Uterus (tissue), 4 donors: Measurements from ENCODE around the gene NEURL1. TPM values are rescaled to one million over a fixed set of nuclear protein-coding genes. Genes with fewer than 3 reads are reported as not detected.

Source experiments
- DNase-seq, 2 donors: peaks; one replicate each; pipeline ENCODE4 v3.0.0-alpha.2; 2019 to 2020
- H3K27ac ChIP-seq, 2 donors: fragments of 200-600 bp; sonication (generic); 1 replicate in 1 of 2; 2 replicates in 1 of 2; pipeline ENCODE4 v1.5.1; 2016 to 2018
- H3K27me3 ChIP-seq, 2 donors: fragments of 200-600 bp; sonication (generic); one replicate each; pipeline ENCODE4 v1.5.1; 2018 to 2019; ENCODE audit warnings: control low read depth in 1 of 2
- H3K36me3 ChIP-seq, 2 donors: fragments of 200-600 bp; sonication (generic); one replicate each; pipeline ENCODE4 v1.5.1; 2019; ENCODE audit warnings: control low read depth in 1 of 2
- H3K4me1 ChIP-seq, 2 donors: fragments of 200-600 bp; sonication (generic); one replicate each; pipeline ENCODE4 v1.5.1; 2018 to 2019; ENCODE audit warnings: control low read depth in 1 of 2
- H3K4me3 ChIP-seq, 2 donors: fragments of 200-600 bp; sonication (generic); 1 replicate in 1 of 2; 2 replicates in 1 of 2; pipeline ENCODE4 v1.5.1; 2018 to 2019; ENCODE audit warnings: mild to moderate bottlenecking in 1 of 2
- H3K9me3 ChIP-seq, 2 donors: fragments of 200-600 bp; sonication (generic); one replicate each; pipeline ENCODE4 v1.5.1; 2019; ENCODE audit warnings: control low read depth in 1 of 2
- POLR2A ChIP-seq, 2 donors: fragments of 450-650 bp; IDR thresholded peaks; one replicate each; pipeline ENCODE4 v1.6.1; 2016; ENCODE audit warnings: antibody characterized with exemption in 2 of 2, mild to moderate bottlenecking in 1 of 2, moderate library complexity in 1 of 2
- intact Hi-C: fragments of 100-400 bp; cut with DNase I; formaldehyde crosslinking; loops from one replicate; pipeline ENCODE4 v1.15.1; 2023; ENCODE audit warnings: low total_unique reads
- total RNA-seq, 4 donors: library from RNA; depleted of rRNA in 3 of 4; stranded (reverse); fragments of >200 nt in 3 of 4; gene quantifications; one replicate each; pipeline versions ENCODE4 v1.1.0 to v1.2.4, GENCODE V29; 2014 to 2023
- TF ChIP-seq, protein P1 (sequence below), 4 experiments: fragments of 200-600 bp in 2 of 4; fragments of 450-650 bp in 2 of 4; sonication (generic) in 2 of 4; IDR thresholded peaks; one replicate each; pipeline ENCODE4 v1.5.1; 2016 to 2019; ENCODE audit warnings: antibody characterized with exemption in 4 of 4, mild to moderate bottlenecking in 2 of 4, moderate library complexity in 1 of 4
- donor health status: DM: yes; HTN: yes; CAD: no.

The NEURL1 gene
- total RNA-seq, 4 donors from 2014 or later = 3.8 to 46.1 (median 14.1) TPM

DNA sequence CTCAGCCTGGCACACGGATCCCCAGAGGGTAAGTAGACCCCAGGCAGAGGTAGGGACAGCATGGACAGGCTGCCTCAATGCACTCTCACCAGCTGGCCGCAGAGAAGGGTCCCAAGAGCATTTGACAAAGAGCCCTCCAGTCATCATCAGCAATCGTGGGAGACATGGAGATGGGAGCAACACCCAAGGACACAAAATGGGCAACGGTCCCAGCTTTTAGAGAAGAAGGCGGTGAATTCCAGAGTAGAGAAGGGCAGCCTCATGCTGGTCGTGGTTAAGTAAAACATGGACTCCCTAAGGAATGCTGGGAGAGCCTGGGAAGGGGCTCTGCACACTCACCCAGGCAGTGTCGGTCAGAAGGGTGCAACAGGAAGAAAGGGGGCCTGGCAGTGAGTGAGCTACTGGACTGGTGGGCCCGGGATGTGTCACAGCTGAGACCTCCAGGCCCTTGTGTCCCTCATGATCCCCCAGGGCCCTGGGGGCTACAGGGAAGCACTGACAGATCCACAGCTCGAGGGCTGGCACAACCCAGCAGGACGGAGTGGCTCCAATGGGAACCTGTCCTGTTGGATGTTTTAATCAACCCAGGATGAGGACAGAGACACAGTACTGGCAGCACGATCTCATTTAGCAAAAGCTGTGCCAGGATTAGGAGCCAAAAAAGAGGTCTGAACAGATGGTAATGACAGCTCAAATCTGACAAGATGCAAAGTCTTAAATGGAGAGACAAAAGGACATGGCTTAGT lies 147.1 kb downstream of the NEURL1 start:
- DNase-seq = no peak
- TF ChIP-seq, protein P1, sequence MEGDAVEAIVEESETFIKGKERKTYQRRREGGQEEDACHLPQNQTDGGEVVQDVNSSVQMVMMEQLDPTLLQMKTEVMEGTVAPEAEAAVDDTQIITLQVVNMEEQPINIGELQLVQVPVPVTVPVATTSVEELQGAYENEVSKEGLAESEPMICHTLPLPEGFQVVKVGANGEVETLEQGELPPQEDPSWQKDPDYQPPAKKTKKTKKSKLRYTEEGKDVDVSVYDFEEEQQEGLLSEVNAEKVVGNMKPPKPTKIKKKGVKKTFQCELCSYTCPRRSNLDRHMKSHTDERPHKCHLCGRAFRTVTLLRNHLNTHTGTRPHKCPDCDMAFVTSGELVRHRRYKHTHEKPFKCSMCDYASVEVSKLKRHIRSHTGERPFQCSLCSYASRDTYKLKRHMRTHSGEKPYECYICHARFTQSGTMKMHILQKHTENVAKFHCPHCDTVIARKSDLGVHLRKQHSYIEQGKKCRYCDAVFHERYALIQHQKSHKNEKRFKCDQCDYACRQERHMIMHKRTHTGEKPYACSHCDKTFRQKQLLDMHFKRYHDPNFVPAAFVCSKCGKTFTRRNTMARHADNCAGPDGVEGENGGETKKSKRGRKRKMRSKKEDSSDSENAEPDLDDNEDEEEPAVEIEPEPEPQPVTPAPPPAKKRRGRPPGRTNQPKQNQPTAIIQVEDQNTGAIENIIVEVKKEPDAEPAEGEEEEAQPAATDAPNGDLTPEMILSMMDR (IDR thresholded peaks at IDR 0.05) = no peak
- no peak for TF ChIP-seq POLR2A (IDR thresholded peaks at IDR 0.05)
- H3K27me3 ChIP-seq = no peaks in the 10 kb centered on the region
- no peaks in the 10 kb centered on the region for H3K9me3 ChIP-seq
- peaks cover 24 to 41% of the 10 kb centered on the region in 2 donors for H3K4me1 ChIP-seq
- peak overlapping the region; percentile 31 to 47 for H3K27ac ChIP-seq
- H3K36me3 ChIP-seq = no peaks in the 10 kb centered on the region
- intact Hi-C loops = no loop called here
- H3K4me3 ChIP-seq = no peak overlapping the region

DNA sequence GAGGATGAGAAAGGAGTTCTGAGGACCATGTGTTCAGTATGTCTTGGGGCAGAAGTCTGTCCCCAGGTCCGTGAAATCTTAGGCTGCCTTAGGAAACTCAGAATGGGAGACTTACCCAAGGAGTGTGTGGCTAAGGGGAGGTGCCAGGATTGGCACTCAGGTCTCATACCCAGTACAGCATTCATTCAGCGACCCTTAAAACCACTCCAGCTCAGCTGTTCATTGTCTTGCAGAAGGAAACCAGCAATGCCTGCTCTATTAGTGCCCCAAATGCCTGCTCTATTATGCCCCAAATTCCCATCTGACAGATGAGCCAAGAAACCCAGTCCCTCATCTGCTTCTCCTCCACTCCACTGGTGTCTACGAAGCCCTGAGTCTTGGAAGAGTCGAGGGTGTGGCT lies 147.8 kb downstream of the NEURL1 start:
- H3K4me3 ChIP-seq = no peak overlapping the region
- intact Hi-C loops = no loop called here
- H3K27ac ChIP-seq = peak overlapping the region; percentile 31 to 47
- no peaks in the 10 kb centered on the region for H3K9me3 ChIP-seq
- no peaks in the 10 kb centered on the region for H3K36me3 ChIP-seq
- no peak for DNase-seq
- H3K27me3 ChIP-seq = no peaks in the 10 kb centered on the region
- TF ChIP-seq, protein P1 (IDR thresholded peaks at IDR 0.05) = no peak
- no peak for TF ChIP-seq POLR2A (IDR thresholded peaks at IDR 0.05)
- H3K4me1 ChIP-seq = peaks cover 28 to 41% of the 10 kb centered on the region in 2 donors

Other genes starting within 250 kb of the NEURL1 start
- gene RPEL1, start 247.8 kb upstream of the NEURL1 start, total RNA-seq = under 1 TPM in 2 of 4 donors, not detected in 2; 0.26 to 0.35 TPM
- under 1 TPM in 1 of 4 donors, not detected in 3; 0.55 TPM for gene INA, start 216.6 kb upstream of the NEURL1 start, total RNA-seq
- 10 to 100 TPM in 2 of 4 donors, 1 to 10 TPM in 2; 1.5 to 19.2 (median 9.7) TPM for gene PCGF6, start 142.6 kb upstream of the NEURL1 start, total RNA-seq
- 1 to 10 TPM; 1.8 to 8.6 (median 6.0) TPM for gene TAF5, start 125.7 kb upstream of the NEURL1 start, total RNA-seq
- 100 to 1,000 TPM in 3 of 4 donors, 10 to 100 TPM in 1; 74.1 to 379 (median 185) TPM for gene ATP5MK, start 97.2 kb upstream of the NEURL1 start, total RNA-seq
- gene PDCD11, start 97.1 kb upstream of the NEURL1 start, total RNA-seq = 10 to 100 TPM in 2 of 4 donors, 1 to 10 TPM in 2; 7.4 to 39.0 (median 22.2) TPM
- 10 to 100 TPM; 29.7 to 98.7 (median 46.8) TPM for gene CALHM2, start 41.3 kb upstream of the NEURL1 start, total RNA-seq
- gene CALHM1, start 34.8 kb upstream of the NEURL1 start, total RNA-seq = not detected
- gene CALHM3, start 14.5 kb upstream of the NEURL1 start, total RNA-seq = not detected